Measurements from ENCODE around the gene BAHCC1.

Gene BAHCC1

GRCh38 chr17:81368161-81369022, 26.9 kb upstream of the BAHCC1 start:
- DNase-seq: no peak

GRCh38 chr17:81370294-81370693, 25.0 kb upstream of the BAHCC1 start:
- no peak for DNase-seq

- DNase-seq: peak; percentile 0
Observed at GRCh38 chr17:81371910-81372760, 23.1 kb upstream of the BAHCC1 start.

- DNase-seq: no peak
Observed at GRCh38 chr17:81373536-81374160, 21.6 kb upstream of the BAHCC1 start.

- DNase-seq: no peak
Observed at GRCh38 chr17:81374890-81375289, 20.4 kb upstream of the BAHCC1 start.

GRCh38 chr17:81376946-81377714, 18.1 kb upstream of the BAHCC1 start:
- DNase-seq: no peak

GRCh38 chr17:81378941-81379511, 16.2 kb upstream of the BAHCC1 start:
- no peak for DNase-seq

GRCh38 chr17:81379523-81379942, 15.7 kb upstream of the BAHCC1 start:
- no peak for DNase-seq

GRCh38 chr17:81380131-81380530, 15.1 kb upstream of the BAHCC1 start:
- DNase-seq: no peak

GRCh38 chr17:81380666-81381518, 14.4 kb upstream of the BAHCC1 start:
- no peak for DNase-seq

- no peak for DNase-seq
Observed at GRCh38 chr17:81381632-81382577, 13.4 kb upstream of the BAHCC1 start.

- DNase-seq: no peak
Observed at GRCh38 chr17:81382851-81383250, 12.4 kb upstream of the BAHCC1 start.

GRCh38 chr17:81383504-81384421, 11.5 kb upstream of the BAHCC1 start:
- DNase-seq: no peak

- DNase-seq: no peak
Observed at GRCh38 chr17:81384929-81385319, 10.3 kb upstream of the BAHCC1 start.

GRCh38 chr17:81385320-81386111, 9.7 kb upstream of the BAHCC1 start:
- no peak for DNase-seq

GRCh38 chr17:81386141-81386645, 9.1 kb upstream of the BAHCC1 start:
- DNase-seq: no peak

- DNase-seq: no peak
Observed at GRCh38 chr17:81386646-81387099, 8.6 kb upstream of the BAHCC1 start.
